ENCODE data around the gene NFKBIA.
"Not testable (repeated sequence)": the region's sequence is repeated elsewhere in the genome, so short reads cannot be mapped to it uniquely, and the experiment has no call there.

NFKBIA gene

GRCh38 chr14:35383569-35384454, 20.7 kb downstream of the NFKBIA start:
- H3K4me3 ChIP-seq (ENCODE audit: low read length in 2 of 2) = no peak overlapping the region

GRCh38 chr14:35380794-35381193, 23.8 kb downstream of the NFKBIA start:
- Histone ChIP-seq H3K4me3 (ENCODE audit: low read length in 2 of 2) (peak overlapping the region in 1 of 2 donors; percentile 14), H3K9me3 (ENCODE audit: control insufficient read depth in 2 of 2, low read length in 2 of 2) (no peaks in the 10 kb centered on the region), H3K27me3 (ENCODE audit: control insufficient read depth in 2 of 2, insufficient read depth in 2 of 2, low read length in 2 of 2) (no peaks in the 10 kb centered on the region), H3K27ac (ENCODE audit: low read depth in 2 of 2, low read length in 2 of 2) (peak overlapping the region; percentile 74 to 78), H3K36me3 (ENCODE audit: control insufficient read depth in 2 of 2, insufficient read depth in 2 of 2, low read length in 2 of 2) (no peaks in the 10 kb centered on the region), H3K9ac (ENCODE audit: low read depth in 1 of 2, low read length in 2 of 2) (no peak overlapping the region), H3K4me1 (ENCODE audit: control insufficient read depth in 2 of 2, insufficient read depth in 2 of 2, low read length in 2 of 2) (peaks cover 21 to 45% of the 10 kb centered on the region in 2 donors)

More at GRCh38 chr14:35383569-35384454, 20.7 kb downstream of the NFKBIA start:
- Histone ChIP-seq H3K36me3 (ENCODE audit: control insufficient read depth in 2 of 2, insufficient read depth in 2 of 2, low read length in 2 of 2) (no peaks in the 10 kb centered on the region), H3K27me3 (ENCODE audit: control insufficient read depth in 2 of 2, insufficient read depth in 2 of 2, low read length in 2 of 2) (no peaks in the 10 kb centered on the region), H3K27ac (ENCODE audit: low read depth in 2 of 2, low read length in 2 of 2) (peak overlapping the region; percentile 82 to 86), H3K9me3 (ENCODE audit: control insufficient read depth in 2 of 2, low read length in 2 of 2) (no peaks in the 10 kb centered on the region), H3K4me1 (ENCODE audit: control insufficient read depth in 2 of 2, insufficient read depth in 2 of 2, low read length in 2 of 2) (peaks cover 22 to 46% of the 10 kb centered on the region in 2 donors), H3K9ac (ENCODE audit: low read depth in 1 of 2, low read length in 2 of 2) (peak overlapping the region; percentile 26 to 34)

- Histone ChIP-seq H3K9ac (ENCODE audit: low read depth in 1 of 2, low read length in 2 of 2) (peak overlapping the region; percentile 13 to 49), H3K27ac (ENCODE audit: low read depth in 2 of 2, low read length in 2 of 2) (peak overlapping the region; percentile 74 to 78), H3K4me1 (ENCODE audit: control insufficient read depth in 2 of 2, insufficient read depth in 2 of 2, low read length in 2 of 2) (peaks cover 7 to 33% of the 10 kb centered on the region in 2 donors)
- not testable (repeated sequence) for H3K36me3 ChIP-seq (ENCODE audit: control insufficient read depth in 2 of 2, insufficient read depth in 2 of 2, low read length in 2 of 2); H3K4me3 ChIP-seq (ENCODE audit: low read length in 2 of 2); H3K9me3 ChIP-seq (ENCODE audit: control insufficient read depth in 2 of 2, low read length in 2 of 2); H3K27me3 ChIP-seq (ENCODE audit: control insufficient read depth in 2 of 2, insufficient read depth in 2 of 2, low read length in 2 of 2)
Measured at GRCh38 chr14:35379234-35379933, 25.2 kb downstream of the NFKBIA start.

GRCh38 chr14:35378425-35379233, 25.9 kb downstream of the NFKBIA start:
- H3K4me1 ChIP-seq (ENCODE audit: control insufficient read depth in 2 of 2, insufficient read depth in 2 of 2, low read length in 2 of 2) = peaks cover 2 to 26% of the 10 kb centered on the region in 2 donors
- peak overlapping the region; percentile 13 to 49 for H3K9ac ChIP-seq (ENCODE audit: low read depth in 1 of 2, low read length in 2 of 2)
- peak overlapping the region; percentile 65 to 67 for H3K27ac ChIP-seq (ENCODE audit: low read depth in 2 of 2, low read length in 2 of 2)
- no peak overlapping the region for H3K4me3 ChIP-seq (ENCODE audit: low read length in 2 of 2)
- H3K27me3 ChIP-seq (ENCODE audit: control insufficient read depth in 2 of 2, insufficient read depth in 2 of 2, low read length in 2 of 2) = no peaks in the 10 kb centered on the region
- H3K9me3 ChIP-seq (ENCODE audit: control insufficient read depth in 2 of 2, low read length in 2 of 2) = no peaks in the 10 kb centered on the region
- no peaks in the 10 kb centered on the region for H3K36me3 ChIP-seq (ENCODE audit: control insufficient read depth in 2 of 2, insufficient read depth in 2 of 2, low read length in 2 of 2)

GRCh38 chr14:35375558-35376025, 29.0 kb downstream of the NFKBIA start:
- Histone ChIP-seq H3K27ac (ENCODE audit: low read depth in 2 of 2, low read length in 2 of 2) (no peak overlapping the region), H3K27me3 (ENCODE audit: control insufficient read depth in 2 of 2, insufficient read depth in 2 of 2, low read length in 2 of 2) (no peaks in the 10 kb centered on the region), H3K36me3 (ENCODE audit: control insufficient read depth in 2 of 2, insufficient read depth in 2 of 2, low read length in 2 of 2) (no peaks in the 10 kb centered on the region), H3K4me1 (ENCODE audit: control insufficient read depth in 2 of 2, insufficient read depth in 2 of 2, low read length in 2 of 2) (peaks cover 2 to 16% of the 10 kb centered on the region in 2 donors), H3K4me3 (ENCODE audit: low read length in 2 of 2) (no peak overlapping the region), H3K9me3 (ENCODE audit: control insufficient read depth in 2 of 2, low read length in 2 of 2) (no peaks in the 10 kb centered on the region), H3K9ac (ENCODE audit: low read depth in 1 of 2, low read length in 2 of 2) (no peak overlapping the region)

- Histone ChIP-seq H3K27me3 (ENCODE audit: control insufficient read depth in 2 of 2, insufficient read depth in 2 of 2, low read length in 2 of 2) (no peaks in the 10 kb centered on the region), H3K9me3 (ENCODE audit: control insufficient read depth in 2 of 2, low read length in 2 of 2) (no peaks in the 10 kb centered on the region), H3K27ac (ENCODE audit: low read depth in 2 of 2, low read length in 2 of 2) (peak overlapping the region; percentile 56 to 73), H3K9ac (ENCODE audit: low read depth in 1 of 2, low read length in 2 of 2) (no peak overlapping the region), H3K4me3 (ENCODE audit: low read length in 2 of 2) (no peak overlapping the region), H3K4me1 (ENCODE audit: control insufficient read depth in 2 of 2, insufficient read depth in 2 of 2, low read length in 2 of 2) (peaks cover 0 to 9% of the 10 kb centered on the region in 2 donors), H3K36me3 (ENCODE audit: control insufficient read depth in 2 of 2, insufficient read depth in 2 of 2, low read length in 2 of 2) (no peaks in the 10 kb centered on the region)
Measured at GRCh38 chr14:35374263-35374712, 30.3 kb downstream of the NFKBIA start.

- H3K4me3 ChIP-seq (ENCODE audit: low read length in 2 of 2); H3K36me3 ChIP-seq (ENCODE audit: control insufficient read depth in 2 of 2, insufficient read depth in 2 of 2, low read length in 2 of 2); H3K27me3 ChIP-seq (ENCODE audit: control insufficient read depth in 2 of 2, insufficient read depth in 2 of 2, low read length in 2 of 2); H3K4me1 ChIP-seq (ENCODE audit: control insufficient read depth in 2 of 2, insufficient read depth in 2 of 2, low read length in 2 of 2); H3K9ac ChIP-seq (ENCODE audit: low read depth in 1 of 2, low read length in 2 of 2); H3K27ac ChIP-seq (ENCODE audit: low read depth in 2 of 2, low read length in 2 of 2); H3K9me3 ChIP-seq (ENCODE audit: control insufficient read depth in 2 of 2, low read length in 2 of 2): not testable (repeated sequence)
Measured at GRCh38 chr14:35373208-35373607, 31.3 kb downstream of the NFKBIA start.

- H3K4me3 ChIP-seq (ENCODE audit: low read length in 2 of 2) = no peak overlapping the region
- no peak overlapping the region for H3K27ac ChIP-seq (ENCODE audit: low read depth in 2 of 2, low read length in 2 of 2)
- H3K4me1 ChIP-seq (ENCODE audit: control insufficient read depth in 2 of 2, insufficient read depth in 2 of 2, low read length in 2 of 2) = peaks cover 2 to 7% of the 10 kb centered on the region in 2 donors
- no peaks in the 10 kb centered on the region for H3K9me3 ChIP-seq (ENCODE audit: control insufficient read depth in 2 of 2, low read length in 2 of 2)
- H3K27me3 ChIP-seq (ENCODE audit: control insufficient read depth in 2 of 2, insufficient read depth in 2 of 2, low read length in 2 of 2) = no peaks in the 10 kb centered on the region
- no peaks in the 10 kb centered on the region for H3K36me3 ChIP-seq (ENCODE audit: control insufficient read depth in 2 of 2, insufficient read depth in 2 of 2, low read length in 2 of 2)
- H3K9ac ChIP-seq (ENCODE audit: low read depth in 1 of 2, low read length in 2 of 2) = no peak overlapping the region
Measured at GRCh38 chr14:35370969-35371368, 33.6 kb downstream of the NFKBIA start.

- Histone ChIP-seq H3K4me1 (ENCODE audit: control insufficient read depth in 2 of 2, insufficient read depth in 2 of 2, low read length in 2 of 2) (peaks cover 6 to 11% of the 10 kb centered on the region in 2 donors), H3K27me3 (ENCODE audit: control insufficient read depth in 2 of 2, insufficient read depth in 2 of 2, low read length in 2 of 2) (no peaks in the 10 kb centered on the region), H3K9me3 (ENCODE audit: control insufficient read depth in 2 of 2, low read length in 2 of 2) (no peaks in the 10 kb centered on the region)
Measured at GRCh38 chr14:35369701-35370191, 34.8 kb downstream of the NFKBIA start.

More at GRCh38 chr14:35369701-35370191, 34.8 kb downstream of the NFKBIA start:
- Histone ChIP-seq H3K27ac (ENCODE audit: low read depth in 2 of 2, low read length in 2 of 2) (no peak overlapping the region), H3K36me3 (ENCODE audit: control insufficient read depth in 2 of 2, insufficient read depth in 2 of 2, low read length in 2 of 2) (no peaks in the 10 kb centered on the region), H3K4me3 (ENCODE audit: low read length in 2 of 2) (no peak overlapping the region), H3K9ac (ENCODE audit: low read depth in 1 of 2, low read length in 2 of 2) (no peak overlapping the region)
